K562 (cell line): Measurements from ENCODE around the gene HIVEP3. TPM values are rescaled to one million over a fixed set of nuclear protein-coding genes. Genes with fewer than 3 reads are reported as not detected.
"Not testable (repeated sequence)": the region's sequence is repeated elsewhere in the genome, so short reads cannot be mapped to it uniquely, and the experiment has no call there.

Experiments
- ATAC-seq: fragments of 200-7000 bp; cut with Tn5 transposase; 3 replicates; pipeline ENCODE4 v1.9.1; 2020; ENCODE audit warnings: moderate library complexity
- BruUV-seq: library from RNA; stranded (reverse); fragments of 400-500 nt; replicated peaks from 2 replicates; lab custom pipeline; 2021; lab: Mats Ljungman, UMichigan
- CTCF ChIA-PET: fragments of 300-600 bp; formaldehyde crosslinking; extraction: SDS; loops from one replicate; lab custom pipeline; 2021; ENCODE audit warnings: low intra/inter-chr PET ratio; lab: Yijun Ruan, JAX
- POLR2A ChIA-PET: fragments of 300-600, 350-650 bp; sonication (Branson Sonifier 250); formaldehyde crosslinking; extraction: SDS; loops from one replicate; lab custom pipeline; 2021; ENCODE audit warnings: antibody characterized with exemption, inconsistent platforms; lab: Yijun Ruan, JAX
- DNase-seq, 4 experiments: peaks; one replicate each; pipeline versions ENCODE4 v3.0.0 to v3.0.0-alpha.2; 2011 to 2018; ENCODE audit warnings: low spot score in 3 of 4, mixed read lengths in 3 of 4; ENCODE audit errors: extremely low read depth in 1 of 4
- FAIRE-seq: peaks from 2 replicates; lab custom pipeline; 2011; peaks lifted over from hg19 to GRCh38; lab: Jason Lieb, UNC
- H2AFZ ChIP-seq: 2 replicates; pipeline ENCODE4 v1.6.0; 2011; ENCODE audit warnings: low read depth, low read length, control low read depth, inconsistent platforms
- H3K27ac ChIP-seq: fragments of 200-600 bp; 3 replicates; pipeline ENCODE4 v1.8.0; 2011; ENCODE audit warnings: low read depth, mild to moderate bottlenecking, control low read depth, inconsistent platforms, low read length, moderate library complexity, mixed read lengths; ENCODE audit errors: extremely low read depth
- H3K27me3 ChIP-seq, 2 experiments: fragments of 300-600 bp in 1 of 2; 2 replicates in 1 of 2; 3 replicates in 1 of 2; pipeline versions ENCODE4 v1.6.0 to v1.8.0; 2011; ENCODE audit warnings: inconsistent platforms in 2 of 2, low read length in 2 of 2, mild to moderate bottlenecking in 1 of 2, mixed read lengths in 1 of 2, moderate library complexity in 1 of 2; ENCODE audit not compliant: control insufficient read depth in 2 of 2, insufficient read depth in 2 of 2
- H3K36me3 ChIP-seq: fragments of 300-600 bp; 3 replicates; pipeline ENCODE4 v1.8.0; 2011; ENCODE audit warnings: mild to moderate bottlenecking, low read length, inconsistent platforms; ENCODE audit not compliant: control insufficient read depth, insufficient read depth
- H3K4me1 ChIP-seq, 2 experiments: fragments of 200-600 bp in 1 of 2; replicated peaks in 1 of 2; 2 replicates in 1 of 2; 3 replicates in 1 of 2; pipeline versions ENCODE4 v1.5.1 to v1.8.0; 2011; ENCODE audit warnings: inconsistent platforms in 2 of 2, low read length in 2 of 2, mild to moderate bottlenecking in 1 of 2, mixed read lengths in 1 of 2, moderate library complexity in 1 of 2; ENCODE audit not compliant: control insufficient read depth in 2 of 2, insufficient read depth in 2 of 2
- H3K4me2 ChIP-seq: 2 replicates; pipeline ENCODE4 v1.6.1; 2011; ENCODE audit warnings: low read length, control low read depth, inconsistent platforms, mixed read lengths; ENCODE audit not compliant: insufficient read depth
- H3K4me3 ChIP-seq: fragments of 200-600 bp; sonication (generic), shearing (Covaris generic); 2 replicates; pipeline ENCODE4 v1.5.1; 2016; ENCODE audit warnings: control low read depth, inconsistent platforms
- H3K79me2 ChIP-seq: fragments of 200-600 bp; 3 replicates; pipeline ENCODE4 v1.8.0; 2011; ENCODE audit warnings: low read length, inconsistent platforms; ENCODE audit not compliant: control insufficient read depth, insufficient read depth
- H3K9ac ChIP-seq, 2 experiments: 2 replicates each; pipeline versions ENCODE4 v1.6.0 to v1.6.1; 2011; ENCODE audit warnings: low read depth in 2 of 2, low read length in 2 of 2, control low read depth in 1 of 2, inconsistent platforms in 1 of 2, mild to moderate bottlenecking in 1 of 2, mixed read lengths in 1 of 2; ENCODE audit not compliant: insufficient read depth in 1 of 2
- H3K9me1 ChIP-seq: one replicate; pipeline ENCODE4 v1.6.0; 2011; ENCODE audit warnings: inconsistent platforms, mild to moderate bottlenecking, low read length, moderate library complexity; ENCODE audit not compliant: control insufficient read depth, insufficient read depth
- H3K9me3 ChIP-seq: replicated peaks from 2 replicates; pipeline ENCODE4 v1.5.1; 2011; ENCODE audit warnings: low read depth, low read length, inconsistent platforms; ENCODE audit not compliant: control insufficient read depth, insufficient read depth
- H4K20me1 ChIP-seq: replicated peaks from 2 replicates; pipeline ENCODE4 v1.6.1; 2011; ENCODE audit warnings: low read length, inconsistent platforms, mixed read lengths; ENCODE audit not compliant: control insufficient read depth, insufficient read depth
- FOXA1 ChIP-seq: fragments of 450-650 bp; IDR thresholded peaks from 2 replicates; pipeline ENCODE4 v1.6.1; 2016; ENCODE audit warnings: mild to moderate bottlenecking, borderline replicate concordance
- WGBS: fragments of 100-300 bp; shearing (Covaris generic); methylation state at CpG from one replicate; pipeline ENCODE4 v1.1.6; 2016; ENCODE audit warnings: low coverage, mixed read lengths; ENCODE audit not compliant: insufficient coverage; ENCODE audit errors: missing lambda C conversion rate; 5-methylcytosine and 5-hydroxymethylcytosine counted together
- in situ Hi-C: fragments of 300-500 bp; cut with MboI; formaldehyde crosslinking; loops from 4 replicates; pipeline ENCODE4 v1.15.0; 2018; ENCODE audit warnings: inconsistent platforms, mixed read lengths
- intact Hi-C: fragments of 100-400 bp; cut with micrococcal nuclease; formaldehyde crosslinking; loops from 2 replicates; pipeline ENCODE4 v1.14.2; 2022
- polyA plus RNA-seq, 8 experiments: library from polyadenylated mRNA; depleted of rRNA in 4 of 8; stranded (reverse) in 5 of 8; unstranded in 3 of 8; fragments of >200 nt; fragmentation: Nextera tagmentation in 2 of 8; fragmentation: Illumina TruSeq in 1 of 8; extraction: Ambion mirVana in 2 of 8; extraction: Trizol in 1 of 8; gene quantifications; 2 replicates each; pipeline versions ENCODE4 v1.2.1 to v1.2.3, GENCODE V29; 2011 to 2014; ENCODE audit warnings: inconsistent platforms in 1 of 8, missing spikeins in 1 of 8
- total RNA-seq, 7 experiments: library from RNA; depleted of rRNA in 6 of 7; stranded (reverse); fragments of >200 nt in 6 of 7; fragmentation: Illumina TruSeq in 2 of 7; extraction: Trizol in 2 of 7; gene quantifications; 2 replicates each; pipeline versions ENCODE4 v1.2.1 to v1.2.3, GENCODE V29; 2011 to 2021; ENCODE audit warnings: low replicate concordance in 1 of 7
- TF ChIP-seq, protein P1 (sequence below): sonication (generic); formaldehyde crosslinking; IDR thresholded peaks from 2 replicates; pipeline ENCODE4 v1.8.0; 2023; ENCODE audit warnings: mild to moderate bottlenecking, missing genetic modification reagents

HIVEP3 gene
- total and polyA plus RNA-seq, 9 of the 15 experiments (the other 6 are each of a cell fraction or from before 2014, with no cell fraction given): 0.09 to 0.58 (median 0.34) TPM; not detected in 1

DNA sequence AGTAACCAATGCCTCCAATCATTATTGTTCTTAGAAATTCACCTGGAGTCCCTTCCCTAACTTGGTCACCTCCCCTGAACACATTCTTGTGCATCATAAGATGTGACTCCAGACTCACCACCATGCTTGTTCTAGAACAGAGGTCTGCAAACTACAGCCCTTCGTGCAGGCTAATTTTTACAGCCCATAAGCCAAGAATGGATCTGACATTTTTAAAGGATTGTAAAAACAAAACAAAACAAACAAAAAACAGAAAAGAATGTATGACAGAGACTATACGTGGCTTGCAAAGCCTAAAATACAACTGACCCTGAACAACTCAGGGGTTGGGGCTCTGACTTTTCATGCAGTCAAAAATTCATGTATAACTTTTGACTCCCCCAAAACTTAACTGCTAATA is 6.2 kb upstream of the HIVEP3 start (continued):
- TF ChIP-seq FOXA1: no peak
- TF ChIP-seq, protein P1, sequence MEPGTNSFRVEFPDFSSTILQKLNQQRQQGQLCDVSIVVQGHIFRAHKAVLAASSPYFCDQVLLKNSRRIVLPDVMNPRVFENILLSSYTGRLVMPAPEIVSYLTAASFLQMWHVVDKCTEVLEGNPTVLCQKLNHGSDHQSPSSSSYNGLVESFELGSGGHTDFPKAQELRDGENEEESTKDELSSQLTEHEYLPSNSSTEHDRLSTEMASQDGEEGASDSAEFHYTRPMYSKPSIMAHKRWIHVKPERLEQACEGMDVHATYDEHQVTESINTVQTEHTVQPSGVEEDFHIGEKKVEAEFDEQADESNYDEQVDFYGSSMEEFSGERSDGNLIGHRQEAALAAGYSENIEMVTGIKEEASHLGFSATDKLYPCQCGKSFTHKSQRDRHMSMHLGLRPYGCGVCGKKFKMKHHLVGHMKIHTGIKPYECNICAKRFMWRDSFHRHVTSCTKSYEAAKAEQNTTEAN (CRISPR knock-in tag): no peak

DNA sequence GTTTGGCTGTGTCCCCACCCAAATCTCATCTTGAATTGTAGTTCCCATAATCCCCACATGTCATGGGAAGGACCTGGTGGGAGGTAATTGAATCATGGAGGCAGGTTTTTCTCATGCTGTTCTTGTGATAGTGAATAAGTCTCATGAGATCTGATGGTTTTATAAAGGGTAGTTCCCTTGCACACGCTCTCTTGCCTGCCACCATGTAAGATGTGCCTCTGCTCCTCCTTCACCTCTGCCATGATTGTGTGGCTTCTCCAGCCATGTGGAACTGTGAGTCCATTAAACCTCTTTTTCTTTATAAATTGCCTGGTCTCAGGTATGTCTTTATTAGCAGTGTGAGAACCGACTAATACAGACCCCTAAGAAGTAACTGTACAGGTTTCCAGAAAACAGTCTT is 2.5 kb upstream of the HIVEP3 start:
- H3K4me1 ChIP-seq: peaks cover 0 to 12% of the 10 kb centered on the region in 2 experiments; a peak in 2 of 5 replicates
- DNase-seq, H3K4me2 ChIP-seq, H3K4me3 ChIP-seq, H3K79me2 ChIP-seq, H3K9ac ChIP-seq, H3K27ac ChIP-seq, H2AFZ ChIP-seq, intact Hi-C loops, H4K20me1 ChIP-seq, FAIRE-seq, ATAC-seq, CTCF ChIA-PET, H3K9me3 ChIP-seq, in situ Hi-C loops, H3K9me1 ChIP-seq, H3K36me3 ChIP-seq, POLR2A ChIA-PET, BruUV-seq: not testable (repeated sequence)
- 4% methylated on average over 2 of the region's 2 CpGs for WGBS
- H3K27me3 ChIP-seq: peaks cover 23 to 37% of the 10 kb centered on the region in 2 experiments; a peak in 4 of 5 replicates
